ENCODE results near the gene OVOL3.

Gene OVOL3

GRCh38 chr19:36086326-36086725, 24.6 kb upstream of the OVOL3 start:
- Histone ChIP-seq H3K23ac (ENCODE audit: low read length) (no peak overlapping the region), H3K79me1 (ENCODE audit: low read length) (no peaks in the 10 kb centered on the region), H3K27me3 (ENCODE audit: insufficient read depth, low read length) (no peaks in the 10 kb centered on the region), H3K4ac (ENCODE audit: low read depth, low read length) (no peak overlapping the region), H4K8ac (ENCODE audit: low read depth, low read length) (no peak overlapping the region), H3K27ac (ENCODE audit: low read depth, low read length) (no peak overlapping the region), H3K4me2 (ENCODE audit: low read length) (no peak overlapping the region), H3K9me3 (ENCODE audit: insufficient read depth, low read depth, low read length) (peaks cover 3% of the 10 kb centered on the region), H3K36me3 (ENCODE audit: control insufficient read depth in 1 of 2, insufficient read depth in 2 of 2, low read length in 2 of 2) (peaks cover 67 to 75% of the 10 kb centered on the region in 2 experiments), H2AK5ac (ENCODE audit: low read length) (no peak overlapping the region), H2BK5ac (ENCODE audit: low read depth, low read length, poor library complexity) (no peak overlapping the region), H2BK120ac (ENCODE audit: insufficient read depth, low read length, poor library complexity) (no peak overlapping the region), H4K91ac (ENCODE audit: low read depth, low read length) (no peak overlapping the region), H3K4me1 (ENCODE audit: control insufficient read depth in 1 of 2, insufficient read depth in 2 of 2, low read length in 2 of 2) (no peaks in the 10 kb centered on the region), H2AFZ (ENCODE audit: insufficient read depth, low read length, poor library complexity) (no peak overlapping the region), H3K79me2 (ENCODE audit: control insufficient read depth, insufficient read depth, low read length, poor library complexity) (no peaks in the 10 kb centered on the region), H3K4me3 (ENCODE audit: low read depth, low read length) (no peak overlapping the region), H2BK12ac (ENCODE audit: low read length) (no peak overlapping the region), H3K18ac (ENCODE audit: low read length) (no peak overlapping the region), H4K12ac (ENCODE audit: low read depth, low read length) (no peak overlapping the region), H3K9ac (ENCODE audit: low read length) (no peak overlapping the region), H3K14ac (ENCODE audit: low read length) (no peak overlapping the region)
- DNase-seq, result no peak
- no CpG with 5 or more reads among the region's 9 CpGs for WGBS (ENCODE audit: extremely low coverage, insufficient coverage, insufficient read length)

- Histone ChIP-seq H3K9me3 (ENCODE audit: insufficient read depth, low read depth, low read length) (peaks cover 3% of the 10 kb centered on the region), H4K91ac (ENCODE audit: low read depth, low read length) (no peak overlapping the region), H3K79me2 (ENCODE audit: control insufficient read depth, insufficient read depth, low read length, poor library complexity) (no peaks in the 10 kb centered on the region), H3K4me3 (ENCODE audit: low read depth, low read length) (no peak overlapping the region), H3K4ac (ENCODE audit: low read depth, low read length) (no peak overlapping the region), H3K14ac (ENCODE audit: low read length) (no peak overlapping the region), H3K23ac (ENCODE audit: low read length) (no peak overlapping the region), H2AFZ (ENCODE audit: insufficient read depth, low read length, poor library complexity) (no peak overlapping the region), H3K18ac (ENCODE audit: low read length) (no peak overlapping the region), H3K79me1 (ENCODE audit: low read length) (no peaks in the 10 kb centered on the region), H2AK5ac (ENCODE audit: low read length) (no peak overlapping the region), H3K36me3 (ENCODE audit: control insufficient read depth in 1 of 2, insufficient read depth in 2 of 2, low read length in 2 of 2) (peaks cover 60 to 66% of the 10 kb centered on the region in 2 experiments), H2BK12ac (ENCODE audit: low read length) (no peak overlapping the region), H2BK120ac (ENCODE audit: insufficient read depth, low read length, poor library complexity) (no peak overlapping the region), H3K4me2 (ENCODE audit: low read length) (no peak overlapping the region), H2BK5ac (ENCODE audit: low read depth, low read length, poor library complexity) (no peak overlapping the region), H4K8ac (ENCODE audit: low read depth, low read length) (no peak overlapping the region), H3K9ac (ENCODE audit: low read length) (no peak overlapping the region), H3K4me1 (ENCODE audit: control insufficient read depth in 1 of 2, insufficient read depth in 2 of 2, low read length in 2 of 2) (no peaks in the 10 kb centered on the region), H3K27ac (ENCODE audit: low read depth, low read length) (no peak overlapping the region), H3K27me3 (ENCODE audit: insufficient read depth, low read length) (no peaks in the 10 kb centered on the region), H4K12ac (ENCODE audit: low read depth, low read length) (no peak overlapping the region)
- WGBS (ENCODE audit: extremely low coverage, insufficient coverage, insufficient read length), result no CpG with 5 or more reads among the region's 5 CpGs
- peak; percentile 16 to 43 for DNase-seq
Measured at GRCh38 chr19:36089847-36090246, 21.1 kb upstream of the OVOL3 start.

GRCh38 chr19:36090910-36091695, 19.8 kb upstream of the OVOL3 start:
- Histone ChIP-seq H3K4ac (ENCODE audit: low read depth, low read length) (no peak overlapping the region), H3K4me1 (ENCODE audit: control insufficient read depth in 1 of 2, insufficient read depth in 2 of 2, low read length in 2 of 2) (no peaks in the 10 kb centered on the region), H3K79me2 (ENCODE audit: control insufficient read depth, insufficient read depth, low read length, poor library complexity) (no peaks in the 10 kb centered on the region), H3K4me2 (ENCODE audit: low read length) (no peak overlapping the region), H3K9me3 (ENCODE audit: insufficient read depth, low read depth, low read length) (peaks cover 3% of the 10 kb centered on the region), H2BK5ac (ENCODE audit: low read depth, low read length, poor library complexity) (no peak overlapping the region), H3K27ac (ENCODE audit: low read depth, low read length) (no peak overlapping the region), H3K14ac (ENCODE audit: low read length) (no peak overlapping the region), H4K91ac (ENCODE audit: low read depth, low read length) (no peak overlapping the region), H2AFZ (ENCODE audit: insufficient read depth, low read length, poor library complexity) (no peak overlapping the region), H3K36me3 (ENCODE audit: control insufficient read depth in 1 of 2, insufficient read depth in 2 of 2, low read length in 2 of 2) (peaks cover 60 to 66% of the 10 kb centered on the region in 2 experiments), H3K79me1 (ENCODE audit: low read length) (no peaks in the 10 kb centered on the region), H4K12ac (ENCODE audit: low read depth, low read length) (no peak overlapping the region), H2AK5ac (ENCODE audit: low read length) (no peak overlapping the region), H3K27me3 (ENCODE audit: insufficient read depth, low read length) (no peaks in the 10 kb centered on the region), H3K4me3 (ENCODE audit: low read depth, low read length) (no peak overlapping the region), H3K9ac (ENCODE audit: low read length) (no peak overlapping the region), H2BK12ac (ENCODE audit: low read length) (no peak overlapping the region), H3K23ac (ENCODE audit: low read length) (no peak overlapping the region), H2BK120ac (ENCODE audit: insufficient read depth, low read length, poor library complexity) (no peak overlapping the region), H3K18ac (ENCODE audit: low read length) (no peak overlapping the region), H4K8ac (ENCODE audit: low read depth, low read length) (no peak overlapping the region)
- peak; percentile 46 to 69 for DNase-seq
- no CpG with 5 or more reads among the region's 13 CpGs for WGBS (ENCODE audit: extremely low coverage, insufficient coverage, insufficient read length)

- Histone ChIP-seq H3K4me3 (ENCODE audit: low read depth, low read length) (no peak overlapping the region), H3K36me3 (ENCODE audit: control insufficient read depth in 1 of 2, insufficient read depth in 2 of 2, low read length in 2 of 2) (peaks cover 54 to 65% of the 10 kb centered on the region in 2 experiments), H2BK120ac (ENCODE audit: insufficient read depth, low read length, poor library complexity) (no peak overlapping the region), H3K27ac (ENCODE audit: low read depth, low read length) (no peak overlapping the region), H3K23ac (ENCODE audit: low read length) (no peak overlapping the region), H3K79me2 (ENCODE audit: control insufficient read depth, insufficient read depth, low read length, poor library complexity) (no peaks in the 10 kb centered on the region), H2BK12ac (ENCODE audit: low read length) (no peak overlapping the region), H2AK5ac (ENCODE audit: low read length) (no peak overlapping the region), H3K79me1 (ENCODE audit: low read length) (no peaks in the 10 kb centered on the region), H3K9ac (ENCODE audit: low read length) (no peak overlapping the region), H3K4me2 (ENCODE audit: low read length) (no peak overlapping the region), H4K8ac (ENCODE audit: low read depth, low read length) (no peak overlapping the region), H3K9me3 (ENCODE audit: insufficient read depth, low read depth, low read length) (peaks cover 3% of the 10 kb centered on the region), H3K4me1 (ENCODE audit: control insufficient read depth in 1 of 2, insufficient read depth in 2 of 2, low read length in 2 of 2) (no peaks in the 10 kb centered on the region), H4K12ac (ENCODE audit: low read depth, low read length) (no peak overlapping the region), H3K14ac (ENCODE audit: low read length) (no peak overlapping the region), H3K4ac (ENCODE audit: low read depth, low read length) (no peak overlapping the region), H3K27me3 (ENCODE audit: insufficient read depth, low read length) (no peaks in the 10 kb centered on the region), H2BK5ac (ENCODE audit: low read depth, low read length, poor library complexity) (no peak overlapping the region), H3K18ac (ENCODE audit: low read length) (no peak overlapping the region), H2AFZ (ENCODE audit: insufficient read depth, low read length, poor library complexity) (no peak overlapping the region), H4K91ac (ENCODE audit: low read depth, low read length) (no peak overlapping the region)
- no peak for DNase-seq
- no CpG with 5 or more reads among the region's 7 CpGs for WGBS (ENCODE audit: extremely low coverage, insufficient coverage, insufficient read length)
Measured at GRCh38 chr19:36092566-36092965, 18.4 kb upstream of the OVOL3 start.
